ENCODE data around the gene STRN3.
"Not testable (repeated sequence)": the region's sequence is repeated elsewhere in the genome, so short reads cannot be mapped to it uniquely, and the experiment has no call there.

STRN3 gene

GRCh38 chr14:30915596-30915995 lies 110.6 kb downstream of the STRN3 start:
- Histone ChIP-seq H3K4me1 (ENCODE audit: control insufficient read depth, low read depth, low read length) (no peaks in the 10 kb centered on the region), H3K9ac (ENCODE audit: low read length) (no peak overlapping the region), H3K27ac (ENCODE audit: low read length) (no peak overlapping the region), H3K9me3 (ENCODE audit: control insufficient read depth, low read depth, low read length) (no peaks in the 10 kb centered on the region), H3K27me3 (ENCODE audit: control insufficient read depth, insufficient read depth, low read length) (no peaks in the 10 kb centered on the region), H3K36me3 (ENCODE audit: control insufficient read depth, low read depth, low read length) (peaks cover 14% of the 10 kb centered on the region), H3K4me3 (ENCODE audit: low read length) (no peak overlapping the region)

- H3K9me3 ChIP-seq (ENCODE audit: control insufficient read depth, low read depth, low read length) = no peaks in the 10 kb centered on the region
- peaks cover 20% of the 10 kb centered on the region for H3K36me3 ChIP-seq (ENCODE audit: control insufficient read depth, low read depth, low read length)
- H3K9ac ChIP-seq (ENCODE audit: low read length) = no peak overlapping the region
- H3K27ac ChIP-seq (ENCODE audit: low read length) = no peak overlapping the region
- H3K4me1 ChIP-seq (ENCODE audit: control insufficient read depth, low read depth, low read length) = no peaks in the 10 kb centered on the region
- no peak overlapping the region for H3K4me3 ChIP-seq (ENCODE audit: low read length)
- no peaks in the 10 kb centered on the region for H3K27me3 ChIP-seq (ENCODE audit: control insufficient read depth, insufficient read depth, low read length)
Observed at GRCh38 chr14:30914812-30915211, 111.4 kb downstream of the STRN3 start.

- H3K9ac ChIP-seq (ENCODE audit: low read length) = no peak overlapping the region
- no peak overlapping the region for H3K4me3 ChIP-seq (ENCODE audit: low read length)
- no peaks in the 10 kb centered on the region for H3K9me3 ChIP-seq (ENCODE audit: control insufficient read depth, low read depth, low read length)
- no peaks in the 10 kb centered on the region for H3K4me1 ChIP-seq (ENCODE audit: control insufficient read depth, low read depth, low read length)
- H3K36me3 ChIP-seq (ENCODE audit: control insufficient read depth, low read depth, low read length) = peaks cover 71% of the 10 kb centered on the region
- H3K27ac ChIP-seq (ENCODE audit: low read length) = no peak overlapping the region
- no peaks in the 10 kb centered on the region for H3K27me3 ChIP-seq (ENCODE audit: control insufficient read depth, insufficient read depth, low read length)
Observed at GRCh38 chr14:30908826-30909225, 117.4 kb downstream of the STRN3 start.

- Histone ChIP-seq H3K36me3 (ENCODE audit: control insufficient read depth, low read depth, low read length) (peaks cover 75% of the 10 kb centered on the region), H3K9me3 (ENCODE audit: control insufficient read depth, low read depth, low read length) (no peaks in the 10 kb centered on the region), H3K9ac (ENCODE audit: low read length) (no peak overlapping the region), H3K4me1 (ENCODE audit: control insufficient read depth, low read depth, low read length) (no peaks in the 10 kb centered on the region), H3K4me3 (ENCODE audit: low read length) (no peak overlapping the region), H3K27ac (ENCODE audit: low read length) (no peak overlapping the region), H3K27me3 (ENCODE audit: control insufficient read depth, insufficient read depth, low read length) (no peaks in the 10 kb centered on the region)
Observed at GRCh38 chr14:30907659-30908057, 118.5 kb downstream of the STRN3 start.

GRCh38 chr14:30906752-30907658 lies 119.2 kb downstream of the STRN3 start:
- H3K27me3 ChIP-seq (ENCODE audit: control insufficient read depth, insufficient read depth, low read length) = no peaks in the 10 kb centered on the region
- H3K9me3 ChIP-seq (ENCODE audit: control insufficient read depth, low read depth, low read length) = no peaks in the 10 kb centered on the region
- no peak overlapping the region for H3K4me3 ChIP-seq (ENCODE audit: low read length)
- no peak overlapping the region for H3K9ac ChIP-seq (ENCODE audit: low read length)
- no peaks in the 10 kb centered on the region for H3K4me1 ChIP-seq (ENCODE audit: control insufficient read depth, low read depth, low read length)
- no peak overlapping the region for H3K27ac ChIP-seq (ENCODE audit: low read length)
- H3K36me3 ChIP-seq (ENCODE audit: control insufficient read depth, low read depth, low read length) = peaks cover 79% of the 10 kb centered on the region

- Histone ChIP-seq H3K27me3 (ENCODE audit: control insufficient read depth, insufficient read depth, low read length) (no peaks in the 10 kb centered on the region), H3K36me3 (ENCODE audit: control insufficient read depth, low read depth, low read length) (peaks cover 58% of the 10 kb centered on the region), H3K9ac (ENCODE audit: low read length) (no peak overlapping the region), H3K4me1 (ENCODE audit: control insufficient read depth, low read depth, low read length) (no peaks in the 10 kb centered on the region), H3K4me3 (ENCODE audit: low read length) (no peak overlapping the region), H3K27ac (ENCODE audit: low read length) (no peak overlapping the region), H3K9me3 (ENCODE audit: control insufficient read depth, low read depth, low read length) (no peaks in the 10 kb centered on the region)
Observed at GRCh38 chr14:30903285-30904124, 122.7 kb downstream of the STRN3 start.

DNA sequence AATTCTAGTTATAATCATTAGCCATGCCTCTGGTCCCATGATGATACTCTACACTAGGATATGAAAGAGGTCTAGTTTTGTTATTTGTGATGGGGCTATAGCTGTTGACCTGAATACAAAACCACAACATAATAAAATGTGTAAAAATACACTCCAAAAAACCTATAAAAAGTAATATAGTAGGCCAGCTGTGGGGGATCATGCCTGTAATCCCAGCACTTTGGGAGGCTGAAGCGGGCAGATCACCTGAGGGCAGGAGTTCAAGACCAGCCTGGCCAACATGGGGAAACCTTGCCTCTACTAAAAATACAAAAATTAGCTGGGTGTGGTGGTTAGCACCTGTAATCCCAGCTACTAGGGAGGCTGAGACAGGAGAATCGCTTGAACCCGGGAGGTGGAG lies 129.1 kb downstream of the STRN3 start:
- not testable (repeated sequence) for H3K27ac ChIP-seq (ENCODE audit: low read length); H3K9me3 ChIP-seq (ENCODE audit: control insufficient read depth, low read depth, low read length); H3K9ac ChIP-seq (ENCODE audit: low read length); H3K27me3 ChIP-seq (ENCODE audit: control insufficient read depth, insufficient read depth, low read length); H3K4me1 ChIP-seq (ENCODE audit: control insufficient read depth, low read depth, low read length); H3K4me3 ChIP-seq (ENCODE audit: low read length)
- peaks cover 27% of the 10 kb centered on the region for H3K36me3 ChIP-seq (ENCODE audit: control insufficient read depth, low read depth, low read length)

- Histone ChIP-seq H3K27me3 (ENCODE audit: control insufficient read depth, insufficient read depth, low read length) (no peaks in the 10 kb centered on the region), H3K4me1 (ENCODE audit: control insufficient read depth, low read depth, low read length) (no peaks in the 10 kb centered on the region), H3K36me3 (ENCODE audit: control insufficient read depth, low read depth, low read length) (peaks cover 23% of the 10 kb centered on the region), H3K9me3 (ENCODE audit: control insufficient read depth, low read depth, low read length) (no peaks in the 10 kb centered on the region), H3K27ac (ENCODE audit: low read length) (no peak overlapping the region), H3K4me3 (ENCODE audit: low read length) (no peak overlapping the region), H3K9ac (ENCODE audit: low read length) (no peak overlapping the region)
Observed at GRCh38 chr14:30896435-30896834, 129.7 kb downstream of the STRN3 start.

- peaks cover 18% of the 10 kb centered on the region for H3K36me3 ChIP-seq (ENCODE audit: control insufficient read depth, low read depth, low read length)
- no peak overlapping the region for H3K9ac ChIP-seq (ENCODE audit: low read length)
- H3K9me3 ChIP-seq (ENCODE audit: control insufficient read depth, low read depth, low read length) = no peaks in the 10 kb centered on the region
- H3K27me3 ChIP-seq (ENCODE audit: control insufficient read depth, insufficient read depth, low read length) = no peaks in the 10 kb centered on the region
- no peaks in the 10 kb centered on the region for H3K4me1 ChIP-seq (ENCODE audit: control insufficient read depth, low read depth, low read length)
- no peak overlapping the region for H3K4me3 ChIP-seq (ENCODE audit: low read length)
- H3K27ac ChIP-seq (ENCODE audit: low read length) = no peak overlapping the region
Observed at GRCh38 chr14:30894923-30895515, 131.2 kb downstream of the STRN3 start.

DNA sequence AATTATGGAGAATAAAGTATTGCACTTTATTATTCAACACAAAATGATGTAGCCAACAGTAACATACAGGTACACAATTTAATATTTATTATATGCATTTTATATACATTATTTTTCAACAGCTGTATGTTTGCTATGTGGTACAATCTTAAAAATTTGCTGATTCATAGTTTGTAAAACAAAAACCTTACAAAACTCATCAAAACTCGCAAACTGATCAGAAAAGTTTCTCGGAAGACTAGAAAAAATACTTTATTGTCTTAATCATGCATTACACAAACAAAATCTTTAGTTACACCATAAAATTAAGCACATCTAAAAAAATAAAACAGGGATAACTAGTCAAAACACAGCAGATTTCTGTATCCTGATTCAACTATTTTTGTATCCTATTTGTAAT lies 132.4 kb downstream of the STRN3 start:
- Histone ChIP-seq H3K36me3 (ENCODE audit: control insufficient read depth, low read depth, low read length) (peaks cover 18% of the 10 kb centered on the region), H3K9me3 (ENCODE audit: control insufficient read depth, low read depth, low read length) (no peaks in the 10 kb centered on the region), H3K9ac (ENCODE audit: low read length) (no peak overlapping the region), H3K27ac (ENCODE audit: low read length) (no peak overlapping the region), H3K4me1 (ENCODE audit: control insufficient read depth, low read depth, low read length) (no peaks in the 10 kb centered on the region), H3K4me3 (ENCODE audit: low read length) (no peak overlapping the region), H3K27me3 (ENCODE audit: control insufficient read depth, insufficient read depth, low read length) (no peaks in the 10 kb centered on the region)

GRCh38 chr14:30889244-30889594 lies 137.0 kb downstream of the STRN3 start:
- H3K27me3 ChIP-seq (ENCODE audit: control insufficient read depth, insufficient read depth, low read length) = no peaks in the 10 kb centered on the region
- no peak overlapping the region for H3K4me3 ChIP-seq (ENCODE audit: low read length)
- no peak overlapping the region for H3K9ac ChIP-seq (ENCODE audit: low read length)
- H3K4me1 ChIP-seq (ENCODE audit: control insufficient read depth, low read depth, low read length) = no peaks in the 10 kb centered on the region
- H3K27ac ChIP-seq (ENCODE audit: low read length) = no peak overlapping the region
- H3K9me3 ChIP-seq (ENCODE audit: control insufficient read depth, low read depth, low read length) = no peaks in the 10 kb centered on the region
- no peaks in the 10 kb centered on the region for H3K36me3 ChIP-seq (ENCODE audit: control insufficient read depth, low read depth, low read length)

Measured in iPS-18a (cell line).